Mesenchymal stem cell (in vitro differentiated cells and primary cell): ENCODE measurements around the gene ALDH1B1.

Source experiments
- DNase-seq: peaks from one replicate; pipeline ENCODE4 v3.0.0-alpha.2; 2013
- H2AFZ ChIP-seq: one replicate; pipeline ENCODE4 v1.6.1; 2013; ENCODE audit warnings: low read depth, mild to moderate bottlenecking, control low read depth, inconsistent platforms, low read length, moderate library complexity
- H2AK5ac ChIP-seq: 2 replicates; pipeline ENCODE4 v1.6.1; 2013; ENCODE audit warnings: low read length, moderate library complexity, mild to moderate bottlenecking, inconsistent platforms; ENCODE audit not compliant: severe bottlenecking
- H2BK120ac ChIP-seq: one replicate; pipeline ENCODE4 v1.6.1; 2013; ENCODE audit warnings: low read depth, mild to moderate bottlenecking, inconsistent platforms, low read length, moderate library complexity
- H2BK12ac ChIP-seq, 2 experiments: one replicate each; pipeline ENCODE4 v1.6.1; 2013; ENCODE audit warnings: inconsistent platforms in 2 of 2, low read length in 2 of 2, mild to moderate bottlenecking in 2 of 2, moderate library complexity in 2 of 2, control low read depth in 1 of 2
- H2BK15ac ChIP-seq: one replicate; pipeline ENCODE4 v1.6.1; 2013; ENCODE audit warnings: mild to moderate bottlenecking, low read depth, inconsistent platforms; ENCODE audit not compliant: poor library complexity, severe bottlenecking
- H2BK5ac ChIP-seq: 2 replicates; pipeline ENCODE4 v1.6.1; 2013; ENCODE audit warnings: low read depth, mild to moderate bottlenecking, low read length, control low read depth, inconsistent platforms; ENCODE audit not compliant: poor library complexity, severe bottlenecking
- H3K14ac ChIP-seq, 2 experiments: one replicate each; pipeline ENCODE4 v1.6.1; 2013; ENCODE audit warnings: inconsistent platforms in 2 of 2, low read length in 2 of 2, control low read depth in 1 of 2, mild to moderate bottlenecking in 1 of 2, moderate library complexity in 1 of 2
- H3K18ac ChIP-seq, 2 experiments: one replicate each; pipeline ENCODE4 v1.6.1; 2013; ENCODE audit warnings: inconsistent platforms in 2 of 2, low read length in 2 of 2, control low read depth in 1 of 2, low read depth in 1 of 2, mild to moderate bottlenecking in 1 of 2
- H3K23ac ChIP-seq, 2 experiments: one replicate each; pipeline ENCODE4 v1.6.1; 2013; ENCODE audit warnings: inconsistent platforms in 2 of 2, low read length in 2 of 2, mild to moderate bottlenecking in 2 of 2, moderate library complexity in 2 of 2, control low read depth in 1 of 2
- H3K27ac ChIP-seq: 2 replicates; pipeline ENCODE4 v1.5.1; 2013; ENCODE audit warnings: mild to moderate bottlenecking, moderate library complexity, low read length, control low read depth, inconsistent platforms; ENCODE audit not compliant: poor library complexity, severe bottlenecking
- H3K27me3 ChIP-seq, 2 experiments: 2 replicates each; pipeline versions ENCODE4 v1.6.1 to v1.7.0; 2013; ENCODE audit warnings: low read length in 2 of 2, mild to moderate bottlenecking in 2 of 2, moderate library complexity in 2 of 2, control low read depth in 1 of 2, inconsistent platforms in 1 of 2; ENCODE audit not compliant: control insufficient read depth in 1 of 2, insufficient read depth in 1 of 2
- H3K36me3 ChIP-seq, 2 experiments: 2 replicates each; pipeline versions ENCODE4 v1.6.1 to v1.7.0; 2013; ENCODE audit warnings: low read length in 2 of 2, control low read depth in 1 of 2, inconsistent platforms in 1 of 2, low read depth in 1 of 2, mild to moderate bottlenecking in 1 of 2; ENCODE audit not compliant: insufficient read depth in 2 of 2, control insufficient read depth in 1 of 2
- H3K4ac ChIP-seq, 2 experiments: one replicate each; pipeline ENCODE4 v1.6.1; 2013; ENCODE audit warnings: inconsistent platforms in 2 of 2, low read length in 2 of 2, mild to moderate bottlenecking in 2 of 2, moderate library complexity in 2 of 2, control low read depth in 1 of 2, low read depth in 1 of 2
- H3K4me1 ChIP-seq: 2 replicates; pipeline ENCODE4 v1.6.1; 2013; ENCODE audit warnings: low read depth, low read length, control low read depth; ENCODE audit not compliant: control insufficient read depth, insufficient read depth
- H3K4me2 ChIP-seq: 2 replicates; pipeline ENCODE4 v1.6.1; 2013; ENCODE audit warnings: low read length, mild to moderate bottlenecking, inconsistent platforms; ENCODE audit not compliant: poor library complexity, severe bottlenecking
- H3K4me3 ChIP-seq, 2 experiments: 2 replicates each; pipeline versions ENCODE4 v1.5.1 to v1.7.0; 2013; ENCODE audit warnings: low read length in 2 of 2, mild to moderate bottlenecking in 2 of 2, control low read depth in 1 of 2, low read depth in 1 of 2; ENCODE audit not compliant: insufficient read depth in 1 of 2
- H3K79me1 ChIP-seq: replicated peaks from 2 replicates; pipeline ENCODE4 v1.6.1; 2013; ENCODE audit warnings: mild to moderate bottlenecking, control low read depth, low read length, inconsistent platforms; ENCODE audit not compliant: poor library complexity, severe bottlenecking
- H3K9ac ChIP-seq: 2 replicates; pipeline ENCODE4 v1.7.0; 2013; ENCODE audit warnings: mild to moderate bottlenecking, low read length, moderate library complexity
- H3K9me3 ChIP-seq: 2 replicates; pipeline ENCODE4 v1.7.0; 2013; ENCODE audit warnings: mild to moderate bottlenecking, low read length; ENCODE audit not compliant: control insufficient read depth
- H4K8ac ChIP-seq: one replicate; pipeline ENCODE4 v1.6.1; 2013; ENCODE audit warnings: inconsistent platforms, mild to moderate bottlenecking, low read length, moderate library complexity
- H4K91ac ChIP-seq: one replicate; pipeline ENCODE4 v1.6.1; 2013; ENCODE audit warnings: mild to moderate bottlenecking, low read length, inconsistent platforms
- WGBS: methylation state at CpG from one replicate; pipeline ENCODE4 v1.1.7; 2013; ENCODE audit warnings: mixed read lengths; 5-methylcytosine and 5-hydroxymethylcytosine counted together

ALDH1B1 gene

DNA sequence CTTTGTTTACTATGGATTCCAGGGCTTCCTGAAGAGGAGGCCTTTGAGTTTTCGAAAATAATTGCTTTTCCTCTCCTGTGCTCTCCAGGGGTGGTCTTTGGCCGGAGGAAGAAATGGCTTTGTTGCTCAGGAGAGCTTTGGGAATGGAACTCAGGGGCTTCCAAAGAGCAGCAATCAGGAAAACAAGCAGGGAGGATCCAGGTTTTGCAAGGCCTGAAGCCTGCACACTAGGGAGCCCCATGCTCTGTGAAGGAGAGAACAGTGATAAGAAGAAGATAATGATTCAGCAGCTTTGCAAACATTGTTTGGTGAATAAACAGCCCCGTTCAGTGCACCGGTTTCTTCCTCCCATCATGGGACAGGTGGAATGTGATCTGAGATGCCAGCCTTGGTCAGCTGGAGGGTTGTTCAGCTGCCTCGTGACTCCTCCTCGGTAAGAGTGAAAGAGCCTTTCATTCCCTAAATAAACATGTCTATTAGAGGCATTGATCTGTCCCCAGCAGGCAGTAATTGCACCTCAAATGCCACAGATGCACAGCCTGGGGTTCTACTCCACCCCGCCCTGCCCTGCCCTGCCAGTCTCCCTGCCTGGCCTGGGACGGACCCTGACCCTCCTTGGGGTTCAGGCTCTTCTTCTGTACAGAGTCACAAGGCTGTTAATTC lies 11.5 kb upstream of the ALDH1B1 start:
- Histone ChIP-seq H3K4me3 (no peak overlapping the region), H3K18ac (no peak overlapping the region), H3K27ac (peak overlapping the region; percentile 87), H2BK15ac (no peak overlapping the region), H2AFZ (peak overlapping the region; percentile 10), H3K23ac (no peak overlapping the region), H3K36me3 (no peaks in the 10 kb centered on the region), H4K8ac (no peak overlapping the region), H4K91ac (no peak overlapping the region), H3K4me1 (peaks cover 20% of the 10 kb centered on the region), H2BK5ac (peak overlapping the region; percentile 81), H3K14ac (no peak overlapping the region), H2AK5ac (peak overlapping the region; percentile 100), H3K79me1 (no peaks in the 10 kb centered on the region), H3K9ac (no peak overlapping the region), H3K4me2 (no peak overlapping the region), H3K9me3 (no peaks in the 10 kb centered on the region), H3K4ac (no peak overlapping the region), H2BK12ac (no peak overlapping the region), H3K27me3 (peaks cover 0 to under 1% of the 10 kb centered on the region in 2 experiments), H2BK120ac (no peak overlapping the region)
- WGBS = 36% methylated on average over 8 of the region's 8 CpGs
- no peak for DNase-seq

DNA sequence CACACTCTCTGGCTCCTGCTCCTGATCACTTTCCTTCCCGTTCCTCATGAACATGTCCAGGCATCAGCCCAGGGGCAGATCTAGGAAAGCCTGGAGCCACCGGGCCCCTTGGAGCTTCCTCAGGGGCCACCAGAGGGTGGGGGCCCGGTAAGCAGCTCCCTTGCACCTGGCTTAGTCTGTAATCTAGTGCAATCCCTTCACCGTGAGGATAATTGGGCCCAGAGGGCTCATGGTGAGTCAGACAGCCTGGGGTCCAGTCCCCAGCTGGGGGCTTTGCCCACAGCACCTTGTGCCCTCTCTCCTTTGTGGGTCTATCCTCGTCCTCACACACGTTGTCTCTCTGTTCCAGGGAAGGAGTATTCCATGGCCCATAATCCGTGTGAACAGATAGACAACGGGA lies 10.4 kb upstream of the ALDH1B1 start:
- no peak for DNase-seq
- H3K4me3 ChIP-seq = no peak overlapping the region
- H3K9me3 ChIP-seq = no peaks in the 10 kb centered on the region
- peak overlapping the region; percentile 90 for H2BK5ac ChIP-seq
- no peak overlapping the region for H3K18ac ChIP-seq
- no peak overlapping the region for H3K9ac ChIP-seq
- H3K23ac ChIP-seq = no peak overlapping the region
- H3K4ac ChIP-seq = no peak overlapping the region
- no peaks in the 10 kb centered on the region for H3K79me1 ChIP-seq
- no peaks in the 10 kb centered on the region for H3K27me3 ChIP-seq
- H3K4me1 ChIP-seq = peaks cover 22% of the 10 kb centered on the region
- H2BK12ac ChIP-seq = no peak overlapping the region
- no peak overlapping the region for H3K14ac ChIP-seq
- no peak overlapping the region for H2BK120ac ChIP-seq
- H4K8ac ChIP-seq = no peak overlapping the region
- 90% methylated on average over 8 of the region's 8 CpGs for WGBS
- no peaks in the 10 kb centered on the region for H3K36me3 ChIP-seq
- peak overlapping the region; percentile 95 for H3K27ac ChIP-seq
- peak overlapping the region; percentile 100 for H2AK5ac ChIP-seq
- no peak overlapping the region for H4K91ac ChIP-seq
- H2AFZ ChIP-seq = no peak overlapping the region
- H2BK15ac ChIP-seq = no peak overlapping the region
- no peak overlapping the region for H3K4me2 ChIP-seq

DNA sequence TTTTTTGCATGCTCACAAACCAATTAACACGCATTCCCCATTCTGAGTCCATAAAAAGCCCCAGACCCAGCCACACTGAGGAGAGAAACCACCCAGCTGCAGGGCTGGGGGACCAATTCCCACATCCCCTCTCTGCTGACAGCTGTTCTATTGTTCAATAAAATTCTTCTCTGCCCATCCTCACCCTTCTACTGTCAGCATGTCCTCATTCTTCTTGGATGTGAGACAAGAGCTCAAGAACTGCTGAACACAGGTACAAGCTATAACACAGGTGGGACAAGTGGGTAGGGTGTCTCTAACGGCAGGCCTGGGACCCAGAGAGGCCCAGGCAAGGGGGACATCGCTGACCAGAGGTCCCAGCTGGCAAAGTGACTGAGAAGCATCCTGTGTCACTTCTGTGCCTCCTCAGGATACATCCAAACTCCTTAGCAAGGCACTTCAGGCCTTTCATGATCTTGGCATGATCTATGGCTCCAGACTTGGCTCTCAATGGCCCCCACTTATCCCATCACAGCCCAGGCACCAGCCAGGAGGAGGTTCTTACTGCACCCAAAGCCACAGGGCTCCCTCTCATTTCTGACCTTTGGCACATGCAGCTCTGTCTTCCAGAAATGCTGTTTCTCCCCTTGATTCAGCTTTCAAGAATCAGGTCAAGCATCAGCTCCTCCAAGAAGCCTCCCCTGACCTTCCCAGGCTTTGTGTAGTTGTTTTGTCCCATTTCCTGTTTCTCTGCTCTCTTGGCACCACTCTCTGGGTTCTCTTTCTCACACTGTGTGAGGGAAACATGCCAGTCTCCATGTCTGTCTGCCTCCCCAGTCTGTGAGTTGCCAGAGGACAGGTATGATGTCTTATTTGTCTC lies 7.3 kb upstream of the ALDH1B1 start:
- no peaks in the 10 kb centered on the region for H3K79me1 ChIP-seq
- no peak overlapping the region for H3K4me3 ChIP-seq
- WGBS = 70% methylated on average over 3 of the region's 3 CpGs
- peak overlapping the region; percentile 85 for H2AK5ac ChIP-seq
- DNase-seq = no peak
- no peak overlapping the region for H3K23ac ChIP-seq
- H2AFZ ChIP-seq = no peak overlapping the region
- no peak overlapping the region for H3K14ac ChIP-seq
- H3K27me3 ChIP-seq = no peaks in the 10 kb centered on the region
- H4K8ac ChIP-seq = no peak overlapping the region
- no peaks in the 10 kb centered on the region for H3K36me3 ChIP-seq
- no peak overlapping the region for H2BK5ac ChIP-seq
- H3K9ac ChIP-seq = no peak overlapping the region
- no peak overlapping the region for H2BK15ac ChIP-seq
- H3K4me2 ChIP-seq = no peak overlapping the region
- no peak overlapping the region for H3K18ac ChIP-seq
- H3K9me3 ChIP-seq = no peaks in the 10 kb centered on the region
- H3K27ac ChIP-seq = no peak overlapping the region
- no peak overlapping the region for H2BK120ac ChIP-seq
- H2BK12ac ChIP-seq = no peak overlapping the region
- no peak overlapping the region for H4K91ac ChIP-seq
- peaks cover 23% of the 10 kb centered on the region for H3K4me1 ChIP-seq
- H3K4ac ChIP-seq = no peak overlapping the region

DNA sequence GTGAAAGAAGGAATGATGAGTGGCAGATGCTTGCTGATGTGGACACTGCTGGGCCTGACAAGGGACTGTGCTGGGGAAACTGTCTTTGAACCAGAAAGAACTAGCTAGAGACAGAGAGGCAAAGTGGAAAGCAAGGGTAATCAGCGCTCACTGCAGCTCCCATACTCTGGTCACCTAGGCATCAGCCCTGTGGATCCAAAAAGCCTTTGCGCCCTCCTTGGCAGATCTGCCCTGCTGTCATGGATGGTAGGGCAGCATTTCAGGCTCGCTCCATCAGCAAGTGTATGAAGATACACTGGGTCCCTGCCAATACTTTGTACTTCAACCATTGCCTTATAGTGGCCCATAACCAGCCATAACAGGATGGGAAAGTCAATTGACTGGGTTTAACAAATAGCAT lies 6.6 kb upstream of the ALDH1B1 start:
- Histone ChIP-seq H3K14ac (no peak overlapping the region), H3K36me3 (no peaks in the 10 kb centered on the region), H3K4me3 (no peak overlapping the region), H3K27ac (no peak overlapping the region), H2BK120ac (no peak overlapping the region), H2AK5ac (peak overlapping the region; percentile 85), H3K27me3 (no peaks in the 10 kb centered on the region), H2AFZ (no peak overlapping the region), H3K18ac (no peak overlapping the region), H3K23ac (no peak overlapping the region), H4K8ac (no peak overlapping the region), H4K91ac (no peak overlapping the region), H3K79me1 (no peaks in the 10 kb centered on the region), H2BK15ac (no peak overlapping the region), H3K9ac (no peak overlapping the region), H3K4ac (no peak overlapping the region), H3K4me1 (peaks cover 26% of the 10 kb centered on the region), H3K9me3 (no peaks in the 10 kb centered on the region), H3K4me2 (no peak overlapping the region), H2BK5ac (no peak overlapping the region), H2BK12ac (no peak overlapping the region)
- 80% methylated on average over 3 of the region's 3 CpGs for WGBS
- DNase-seq = no peak
